GM12878 (cell line): ENCODE results near the gene PCDHGB6. TPM values are rescaled to one million over a fixed set of nuclear protein-coding genes. Genes with fewer than 3 reads are reported as not detected.

ENCODE experiments used
- ATAC-seq: fragments of 200-7000 bp; cut with Tn5 transposase; 3 replicates; pipeline ENCODE4 v1.9.1; 2020; ENCODE audit warnings: mild to moderate bottlenecking, moderate library complexity
- BruUV-seq: library from RNA; stranded (reverse); fragments of 400-500 nt; replicated peaks from 2 replicates; lab custom pipeline; 2021; lab: Mats Ljungman, UMichigan
- CTCF ChIA-PET: fragments of 300-600 bp; sonication (Branson Sonifier 250); formaldehyde crosslinking; extraction: SDS; loops from one replicate; lab custom pipeline; 2021; ENCODE audit warnings: inconsistent platforms; lab: Yijun Ruan, JAX
- POLR2A ChIA-PET: fragments of 350-600 bp; formaldehyde crosslinking; extraction: SDS; loops from one replicate; lab custom pipeline; 2021; ENCODE audit warnings: inconsistent platforms; lab: Charles Lee
- RAD21 ChIA-PET: fragments of 300-600 bp; sonication (Branson Sonifier 250); formaldehyde crosslinking; loops from one replicate; lab custom pipeline; 2023; ENCODE audit warnings: antibody characterized with exemption; ENCODE audit not compliant: unreplicated experiment; lab: Charles Lee
- SMC1A ChIA-PET: fragments of 300-600 bp; sonication (Branson Sonifier 250); formaldehyde crosslinking; loops from one replicate; lab custom pipeline; 2023; ENCODE audit not compliant: unreplicated experiment, uncharacterized antibody; lab: Charles Lee
- DNase-seq: peaks from one replicate; pipeline ENCODE4 v3.0.0-alpha.2; 2011; ENCODE audit warnings: low read depth, low spot score
- FAIRE-seq: peaks from 3 replicates; lab custom pipeline; 2011; peaks lifted over from hg19 to GRCh38; lab: Jason Lieb, UNC
- H2AFZ ChIP-seq: 2 replicates; pipeline ENCODE4 v1.6.0; 2011; ENCODE audit warnings: low read depth, low read length, control low read depth; ENCODE audit not compliant: control insufficient read depth
- H3K27ac ChIP-seq: 2 replicates; pipeline ENCODE4 v1.5.1; 2011; ENCODE audit warnings: control low read depth; ENCODE audit not compliant: control insufficient read depth, insufficient read depth
- H3K27me3 ChIP-seq, 2 experiments: replicated peaks in 1 of 2; 2 replicates each; pipeline versions ENCODE4 v1.6.0 to v1.6.1; 2011; ENCODE audit warnings: low read length in 1 of 2; ENCODE audit not compliant: control insufficient read depth in 2 of 2, insufficient read depth in 2 of 2
- H3K36me3 ChIP-seq, 2 experiments: 2 replicates each; pipeline ENCODE4 v1.5.1; 2011; ENCODE audit warnings: low read length in 1 of 2; ENCODE audit not compliant: control insufficient read depth in 2 of 2, insufficient read depth in 2 of 2
- H3K4me1 ChIP-seq: 2 replicates; pipeline ENCODE4 v1.6.1; 2011; ENCODE audit warnings: mild to moderate bottlenecking, low read length, moderate library complexity, mixed read lengths; ENCODE audit not compliant: control insufficient read depth, insufficient read depth
- H3K4me2 ChIP-seq: 2 replicates; pipeline ENCODE4 v1.6.0; 2011; ENCODE audit warnings: control low read depth; ENCODE audit not compliant: control insufficient read depth, insufficient read depth
- H3K4me3 ChIP-seq: fragments of 200-600 bp; sonication (generic); 2 replicates; pipeline ENCODE4 v1.5.1; 2016
- H3K79me2 ChIP-seq: 2 replicates; pipeline ENCODE4 v1.6.0; 2011; ENCODE audit warnings: low read length; ENCODE audit not compliant: control insufficient read depth, insufficient read depth
- H3K9ac ChIP-seq: 2 replicates; pipeline ENCODE4 v1.8.0; 2011; ENCODE audit warnings: low read length, control low read depth, mixed read lengths; ENCODE audit not compliant: control insufficient read depth, insufficient read depth
- H3K9me3 ChIP-seq: replicated peaks from 3 replicates; pipeline ENCODE4 v1.5.1; 2011; ENCODE audit warnings: mild to moderate bottlenecking, low read length; ENCODE audit not compliant: control insufficient read depth, insufficient read depth
- H4K20me1 ChIP-seq: 2 replicates; pipeline ENCODE4 v1.6.0; 2011; ENCODE audit not compliant: control insufficient read depth, insufficient read depth
- ASH2L ChIP-seq: fragments of 300-600, 200-600 bp; sonication (generic); IDR thresholded peaks from 2 replicates; pipeline ENCODE4 v1.6.1; 2017; ENCODE audit warnings: low read depth, mild to moderate bottlenecking, borderline replicate concordance
- GABPA ChIP-seq: IDR thresholded peaks from 2 replicates; pipeline ENCODE4 v1.6.1; 2014; ENCODE audit warnings: antibody characterized with exemption, low read depth, mild to moderate bottlenecking, inconsistent platforms
- IKZF2 ChIP-seq, 2 experiments: fragments of 450-650 bp; IDR thresholded peaks; 2 replicates each; pipeline ENCODE4 v1.6.1; 2017; ENCODE audit warnings: mild to moderate bottlenecking in 2 of 2, moderate library complexity in 2 of 2
- NR2C2 ChIP-seq: IDR thresholded peaks from 2 replicates; pipeline ENCODE4 v1.6.1; 2011; ENCODE audit warnings: borderline replicate concordance, low read depth; ENCODE audit not compliant: control insufficient read depth, insufficient read length
- PAX5 ChIP-seq: IDR thresholded peaks from 2 replicates; pipeline ENCODE4 v1.6.1; 2011; ENCODE audit warnings: low read depth, low read length, borderline replicate concordance
- SREBF2 ChIP-seq: IDR thresholded peaks from 2 replicates; pipeline ENCODE4 v1.6.1; 2012; ENCODE audit warnings: mild to moderate bottlenecking, low read length
- TCF3 ChIP-seq: IDR thresholded peaks from 2 replicates; pipeline ENCODE4 v1.6.1; 2012; ENCODE audit warnings: low read depth, mild to moderate bottlenecking, low read length, borderline replicate concordance; ENCODE audit not compliant: insufficient read depth
- WGBS: methylation state at CpG from one replicate; pipeline ENCODE4 v1.1.6; 2016; ENCODE audit warnings: low lambda C conversion rate; ENCODE audit not compliant: insufficient replicate concordance, insufficient coverage; ENCODE audit errors: missing lambda C conversion rate; 5-methylcytosine and 5-hydroxymethylcytosine counted together
- in situ Hi-C: fragments of 300-500 bp; cut with MboI; formaldehyde crosslinking; loops from 9 replicates; pipeline ENCODE4 v1.14.3; 2018; ENCODE audit warnings: mixed read lengths
- intact Hi-C: fragments of 100-400 bp; cut with micrococcal nuclease; formaldehyde crosslinking; loops from one replicate; pipeline ENCODE4 v1.14.2; 2022; ENCODE audit not compliant: unreplicated experiment
- polyA plus RNA-seq, 11 experiments: library from polyadenylated mRNA; depleted of rRNA in 4 of 11; unstranded in 6 of 11; stranded (reverse) in 5 of 11; fragments of >200 nt; fragmentation: Nextera tagmentation in 4 of 11; fragmentation: Illumina TruSeq in 1 of 11; extraction: Ambion mirVana in 4 of 11; extraction: Trizol in 1 of 11; gene quantifications; 1 replicate in 1 of 11; 2 replicates in 10 of 11; pipeline versions ENCODE4 v1.2.1 to v1.2.3, GENCODE V29; 2011 to 2016; ENCODE audit warnings: inconsistent platforms in 2 of 11, missing spikeins in 2 of 11, low read depth in 1 of 11
- total RNA-seq, 4 experiments: library from RNA; depleted of rRNA in 3 of 4; stranded (reverse); fragments of >200 nt in 3 of 4; fragmentation: Illumina TruSeq in 1 of 4; extraction: Trizol in 1 of 4; gene quantifications; 2 replicates each; pipeline versions ENCODE4 v1.2.1 to v1.2.3, GENCODE V29; 2013 to 2021
- TF ChIP-seq, protein P1 (sequence below): fragments of 450-650 bp; IDR thresholded peaks from 2 replicates; pipeline ENCODE4 v1.6.1; 2017; ENCODE audit warnings: mild to moderate bottlenecking
- TF ChIP-seq, protein P2 (sequence below): IDR thresholded peaks from 2 replicates; pipeline ENCODE4 v1.6.1; 2012; ENCODE audit warnings: low read length, inconsistent platforms
- TF ChIP-seq, protein P3 (sequence below): fragments of 450-650 bp; conservative IDR thresholded peaks from 2 replicates; pipeline ENCODE4 v1.6.1; 2017; ENCODE audit warnings: mild to moderate bottlenecking, moderate library complexity

The PCDHGB6 gene
- total and polyA plus RNA-seq, 10 of the 15 experiments (the other 5 are each of a cell fraction or from before 2014, with no cell fraction given), result 0.07 to 1.0 (median 0.31) TPM

DNA sequence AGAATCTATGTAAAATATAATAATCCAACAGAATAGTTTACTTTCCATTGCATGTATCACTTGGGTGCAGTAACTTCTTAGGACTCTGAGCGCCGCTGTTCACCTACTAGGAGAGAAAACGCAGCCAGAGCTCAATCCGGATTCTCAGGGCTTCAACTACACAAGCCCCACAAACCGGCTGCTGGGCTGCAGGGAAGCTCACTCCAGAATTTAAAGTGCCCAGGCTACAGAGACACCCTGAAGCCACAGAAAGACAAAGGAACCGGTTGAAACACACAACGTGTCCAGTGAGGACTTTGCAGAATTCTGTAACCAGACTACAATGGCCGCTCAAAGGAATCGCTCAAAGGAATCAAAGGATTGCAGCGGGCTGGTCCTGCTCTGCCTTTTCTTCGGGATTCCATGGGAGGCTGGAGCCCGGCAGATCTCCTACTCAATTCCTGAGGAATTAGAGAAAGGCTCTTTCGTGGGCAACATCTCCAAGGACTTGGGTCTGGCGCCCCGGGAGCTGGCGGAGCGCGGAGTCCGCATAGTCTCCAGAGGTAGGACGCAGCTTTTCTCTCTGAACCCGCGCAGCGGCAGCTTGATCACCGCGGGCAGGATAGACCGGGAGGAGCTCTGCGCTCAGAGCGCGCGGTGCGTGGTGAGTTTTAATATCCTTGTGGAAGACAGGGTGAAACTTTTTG lies 5.2 kb downstream of the PCDHGB6 start, which contains the start of gene PCDHGA10 (continued):
- TF ChIP-seq TCF3 (no peak), SREBF2 (no peak)
- TF ChIP-seq, protein P1, sequence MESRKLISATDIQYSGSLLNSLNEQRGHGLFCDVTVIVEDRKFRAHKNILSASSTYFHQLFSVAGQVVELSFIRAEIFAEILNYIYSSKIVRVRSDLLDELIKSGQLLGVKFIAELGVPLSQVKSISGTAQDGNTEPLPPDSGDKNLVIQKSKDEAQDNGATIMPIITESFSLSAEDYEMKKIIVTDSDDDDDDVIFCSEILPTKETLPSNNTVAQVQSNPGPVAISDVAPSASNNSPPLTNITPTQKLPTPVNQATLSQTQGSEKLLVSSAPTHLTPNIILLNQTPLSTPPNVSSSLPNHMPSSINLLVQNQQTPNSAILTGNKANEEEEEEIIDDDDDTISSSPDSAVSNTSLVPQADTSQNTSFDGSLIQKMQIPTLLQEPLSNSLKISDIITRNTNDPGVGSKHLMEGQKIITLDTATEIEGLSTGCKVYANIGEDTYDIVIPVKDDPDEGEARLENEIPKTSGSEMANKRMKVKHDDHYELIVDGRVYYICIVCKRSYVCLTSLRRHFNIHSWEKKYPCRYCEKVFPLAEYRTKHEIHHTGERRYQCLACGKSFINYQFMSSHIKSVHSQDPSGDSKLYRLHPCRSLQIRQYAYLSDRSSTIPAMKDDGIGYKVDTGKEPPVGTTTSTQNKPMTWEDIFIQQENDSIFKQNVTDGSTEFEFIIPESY, result no peak

DNA sequence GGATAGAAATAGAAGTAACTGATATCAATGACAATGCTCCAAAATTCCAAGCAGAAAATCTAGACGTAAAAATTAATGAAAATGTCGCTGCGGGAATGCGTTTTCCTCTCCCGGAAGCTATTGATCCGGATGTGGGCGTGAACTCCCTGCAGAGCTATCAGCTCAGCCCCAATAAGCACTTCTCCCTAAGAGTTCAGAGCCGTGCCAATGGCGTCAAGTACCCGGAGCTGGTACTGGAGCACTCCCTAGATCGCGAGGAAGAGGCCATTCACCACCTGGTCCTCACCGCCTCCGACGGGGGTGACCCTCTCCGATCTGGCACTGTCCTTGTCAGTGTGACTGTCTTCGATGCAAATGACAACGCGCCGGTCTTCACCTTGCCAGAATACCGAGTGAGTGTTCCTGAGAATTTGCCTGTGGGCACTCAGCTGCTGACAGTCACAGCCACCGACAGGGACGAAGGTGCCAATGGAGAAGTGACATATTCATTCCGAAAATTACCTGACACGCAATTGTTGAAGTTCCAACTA lies 5.8 kb downstream of the PCDHGB6 start:
- POLR2A ChIA-PET, result interaction anchor here (1.0 kb wide), 1 partner anchor 142 kb away, joined by 3 read pairs; no protein-coding TSS in a partner anchor
- peak overlapping the region; percentile 76 for H3K4me3 ChIP-seq
- H3K9me3 ChIP-seq, result peaks cover 10% of the 10 kb centered on the region; the same call in 2 of the 3 replicates
- no peaks in the 10 kb centered on the region; the same call in 1 of the 2 replicates for H3K4me1 ChIP-seq
- no peak overlapping the region for H3K27ac ChIP-seq
- 32% methylated on average over 25 of the region's 25 CpGs for WGBS
- no TSS peak for BruUV-seq
- in situ Hi-C loops, result no loop called here
- SMC1A ChIA-PET, result interaction anchor here (0.7 to 7.4 kb wide), 20 partner anchors 8 to 206 kb away, joined by 3 to 67 read pairs (median 4); partner anchors contain the start of genes DIAPH1, PCDHGA11, PCDHGA12 and PCDHGB3
- H3K36me3 ChIP-seq, result no peaks in the 10 kb centered on the region
- H3K27me3 ChIP-seq, result peaks cover 0 to 1% of the 10 kb centered on the region in 2 experiments; a peak in 1 of 4 replicates
- TF ChIP-seq ASH2L, result no peak
- no peak for TF ChIP-seq NR2C2
- no peak for TF ChIP-seq PAX5
- TF ChIP-seq GABPA, result peak; percentile 51; the same call in 1 of the 2 replicates
- TF ChIP-seq, protein P2, sequence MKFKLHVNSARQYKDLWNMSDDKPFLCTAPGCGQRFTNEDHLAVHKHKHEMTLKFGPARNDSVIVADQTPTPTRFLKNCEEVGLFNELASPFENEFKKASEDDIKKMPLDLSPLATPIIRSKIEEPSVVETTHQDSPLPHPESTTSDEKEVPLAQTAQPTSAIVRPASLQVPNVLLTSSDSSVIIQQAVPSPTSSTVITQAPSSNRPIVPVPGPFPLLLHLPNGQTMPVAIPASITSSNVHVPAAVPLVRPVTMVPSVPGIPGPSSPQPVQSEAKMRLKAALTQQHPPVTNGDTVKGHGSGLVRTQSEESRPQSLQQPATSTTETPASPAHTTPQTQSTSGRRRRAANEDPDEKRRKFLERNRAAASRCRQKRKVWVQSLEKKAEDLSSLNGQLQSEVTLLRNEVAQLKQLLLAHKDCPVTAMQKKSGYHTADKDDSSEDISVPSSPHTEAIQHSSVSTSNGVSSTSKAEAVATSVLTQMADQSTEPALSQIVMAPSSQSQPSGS, result no peak
- TF ChIP-seq, protein P3, sequence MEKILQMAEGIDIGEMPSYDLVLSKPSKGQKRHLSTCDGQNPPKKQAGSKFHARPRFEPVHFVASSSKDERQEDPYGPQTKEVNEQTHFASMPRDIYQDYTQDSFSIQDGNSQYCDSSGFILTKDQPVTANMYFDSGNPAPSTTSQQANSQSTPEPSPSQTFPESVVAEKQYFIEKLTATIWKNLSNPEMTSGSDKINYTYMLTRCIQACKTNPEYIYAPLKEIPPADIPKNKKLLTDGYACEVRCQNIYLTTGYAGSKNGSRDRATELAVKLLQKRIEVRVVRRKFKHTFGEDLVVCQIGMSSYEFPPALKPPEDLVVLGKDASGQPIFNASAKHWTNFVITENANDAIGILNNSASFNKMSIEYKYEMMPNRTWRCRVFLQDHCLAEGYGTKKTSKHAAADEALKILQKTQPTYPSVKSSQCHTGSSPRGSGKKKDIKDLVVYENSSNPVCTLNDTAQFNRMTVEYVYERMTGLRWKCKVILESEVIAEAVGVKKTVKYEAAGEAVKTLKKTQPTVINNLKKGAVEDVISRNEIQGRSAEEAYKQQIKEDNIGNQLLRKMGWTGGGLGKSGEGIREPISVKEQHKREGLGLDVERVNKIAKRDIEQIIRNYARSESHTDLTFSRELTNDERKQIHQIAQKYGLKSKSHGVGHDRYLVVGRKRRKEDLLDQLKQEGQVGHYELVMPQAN, result no peak
- TF ChIP-seq IKZF2 (IDR thresholded peaks at IDR 0.05), result 0 out of 4 replicates have a peak, but pooled peaks of 1 of the 2 experiments have one; percentile 6
- H3K4me2 ChIP-seq, result peak overlapping the region; percentile 93
- H2AFZ ChIP-seq, result peak overlapping the region; percentile 93
- peak overlapping the region; percentile 67 for H3K9ac ChIP-seq
- no peak for FAIRE-seq
- CTCF ChIA-PET, result interaction anchor here (0.5 to 10.9 kb wide), 46 partner anchors 8 to 209 kb away, joined by 3 to 245 read pairs (median 5); partner anchors contain the start of genes DIAPH1, PCDHB14, PCDHGA11 and PCDHGA12
- no peak for DNase-seq
- RAD21 ChIA-PET, result interaction anchor here (0.8 to 3.3 kb wide), 21 partner anchors 8 to 203 kb away, joined by 3 to 42 read pairs (median 5); partner anchors contain the start of genes PCDHGA1, PCDHGA11, PCDHGA12 and PCDHGA4
- intact Hi-C loops, result loop anchor here (2.0 kb wide), 1 partner anchor 93 kb away; the partner anchor contains the start of gene TAF7
- H3K79me2 ChIP-seq, result no peaks in the 10 kb centered on the region
- ATAC-seq, result no peak
- H4K20me1 ChIP-seq, result no peaks in the 10 kb centered on the region
